NB4 (cell line): ENCODE measurements around the gene COL1A1.

Experiments
- TF ChIP-seq, protein P1 (sequence below): IDR thresholded peaks from one replicate; pipeline ENCODE4 v1.5.1; 2012; ENCODE audit warnings: low read depth, low read length
- TF ChIP-seq, protein P2 (sequence below): IDR thresholded peaks from 2 replicates; pipeline ENCODE4 v1.6.1; 2011; ENCODE audit warnings: low read depth, low read length

DNA sequence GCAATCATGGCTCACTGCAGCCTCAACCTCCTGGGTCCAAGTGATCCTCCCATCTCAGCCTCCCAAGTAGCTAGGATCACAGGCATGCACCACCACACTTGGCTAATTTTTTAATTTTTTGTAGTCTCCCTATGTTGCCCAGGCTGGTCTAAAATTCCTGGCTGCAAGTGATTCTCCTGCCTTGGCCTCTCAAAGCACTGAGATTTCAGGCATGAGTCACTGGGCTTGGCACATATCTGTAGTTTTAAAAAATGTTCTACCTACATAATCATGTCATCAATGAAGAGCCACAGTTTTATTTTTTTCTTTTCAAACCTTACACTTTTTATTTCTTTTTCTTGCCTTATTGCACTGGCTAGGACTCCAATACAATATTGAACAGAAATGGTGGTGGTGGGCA is 33.1 kb upstream of the COL1A1 start:
- TF ChIP-seq, protein P1, sequence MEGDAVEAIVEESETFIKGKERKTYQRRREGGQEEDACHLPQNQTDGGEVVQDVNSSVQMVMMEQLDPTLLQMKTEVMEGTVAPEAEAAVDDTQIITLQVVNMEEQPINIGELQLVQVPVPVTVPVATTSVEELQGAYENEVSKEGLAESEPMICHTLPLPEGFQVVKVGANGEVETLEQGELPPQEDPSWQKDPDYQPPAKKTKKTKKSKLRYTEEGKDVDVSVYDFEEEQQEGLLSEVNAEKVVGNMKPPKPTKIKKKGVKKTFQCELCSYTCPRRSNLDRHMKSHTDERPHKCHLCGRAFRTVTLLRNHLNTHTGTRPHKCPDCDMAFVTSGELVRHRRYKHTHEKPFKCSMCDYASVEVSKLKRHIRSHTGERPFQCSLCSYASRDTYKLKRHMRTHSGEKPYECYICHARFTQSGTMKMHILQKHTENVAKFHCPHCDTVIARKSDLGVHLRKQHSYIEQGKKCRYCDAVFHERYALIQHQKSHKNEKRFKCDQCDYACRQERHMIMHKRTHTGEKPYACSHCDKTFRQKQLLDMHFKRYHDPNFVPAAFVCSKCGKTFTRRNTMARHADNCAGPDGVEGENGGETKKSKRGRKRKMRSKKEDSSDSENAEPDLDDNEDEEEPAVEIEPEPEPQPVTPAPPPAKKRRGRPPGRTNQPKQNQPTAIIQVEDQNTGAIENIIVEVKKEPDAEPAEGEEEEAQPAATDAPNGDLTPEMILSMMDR, result no peak
- TF ChIP-seq, protein P2, sequence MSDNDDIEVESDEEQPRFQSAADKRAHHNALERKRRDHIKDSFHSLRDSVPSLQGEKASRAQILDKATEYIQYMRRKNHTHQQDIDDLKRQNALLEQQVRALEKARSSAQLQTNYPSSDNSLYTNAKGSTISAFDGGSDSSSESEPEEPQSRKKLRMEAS, result no peak
